ENCODE data around the gene BUB1B. TPM values are rescaled to one million over a fixed set of nuclear protein-coding genes. Genes with fewer than 3 reads are reported as not detected.

The BUB1B gene
- total RNA-seq, 4 donors from 2014 or later: 4.1 to 22.3 (median 7.4) TPM

GRCh38 chr15:40241269-40242212 lies 80.7 kb downstream of the BUB1B start:
- no peak for DNase-seq
- intact Hi-C loops (cut with DNase I): no loop called here
- H3K36me3 ChIP-seq: no peaks in the 10 kb centered on the region
- 20 to 32% methylated on average over 1 to 3 of the region's 14 CpGs for WGBS, 2 donors
- no peaks in the 10 kb centered on the region for H3K9me3 ChIP-seq
- TF ChIP-seq CTCF (IDR thresholded peaks at IDR 0.05): no peak
- H3K27me3 ChIP-seq: peaks cover 0 to 21% (median 0%) of the 10 kb centered on the region in 4 donors
- H3K4me1 ChIP-seq: peaks cover 44 to 85% (median 44%) of the 10 kb centered on the region in 3 donors
- peak overlapping the region; percentile 26 to 63 (median 50) for H3K4me3 ChIP-seq
- peak overlapping the region; percentile 66 to 94 (median 83) for H3K27ac ChIP-seq

GRCh38 chr15:40242213-40242599 lies 81.3 kb downstream of the BUB1B start:
- H3K36me3 ChIP-seq: peaks cover 0 to 1% (median 0%) of the 10 kb centered on the region in 3 donors
- intact Hi-C loops (cut with DNase I): no loop called here
- TF ChIP-seq POLR2A (IDR thresholded peaks at IDR 0.05) (no peak), CTCF (IDR thresholded peaks at IDR 0.05) (no peak)
- peaks cover 49 to 91% (median 50%) of the 10 kb centered on the region in 3 donors for H3K4me1 ChIP-seq
- no peaks in the 10 kb centered on the region for H3K9me3 ChIP-seq
- H3K27me3 ChIP-seq: peaks cover 0 to 21% (median 0%) of the 10 kb centered on the region in 4 donors
- peak overlapping the region in 3 of 4 donors; percentile 82 to 94 (median 84) for H3K27ac ChIP-seq
- 94 to 95% methylated on average over 7 to 8 of the region's 10 CpGs for WGBS, 2 donors
- DNase-seq: no peak
- H3K4me3 ChIP-seq: peak overlapping the region in 1 of 4 donors; percentile 50

DNA sequence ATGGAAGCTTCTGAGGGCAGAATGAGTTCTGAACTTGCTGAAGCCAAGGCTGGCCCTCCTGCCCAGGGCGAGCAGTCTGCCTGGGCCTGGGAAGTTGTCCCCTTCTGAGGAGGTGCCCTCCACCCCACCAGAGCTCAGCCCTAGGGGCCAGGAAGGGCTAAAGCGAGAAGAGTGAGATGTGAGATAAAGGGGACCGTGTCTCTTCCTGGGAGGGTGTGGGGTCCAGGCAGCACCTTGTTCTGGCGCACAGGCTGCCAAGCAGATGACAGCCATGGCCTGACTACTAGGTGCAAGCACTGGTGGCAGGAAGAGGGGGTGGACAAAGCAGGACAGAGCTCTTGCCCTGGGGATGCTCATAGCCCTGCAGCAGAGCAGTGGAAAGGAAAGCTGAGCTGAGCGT lies 81.7 kb downstream of the BUB1B start:
- no peak for TF ChIP-seq CTCF (IDR thresholded peaks at IDR 0.05)
- no peak for TF ChIP-seq POLR2A (IDR thresholded peaks at IDR 0.05)
- H3K9me3 ChIP-seq: no peaks in the 10 kb centered on the region
- no peak for DNase-seq
- peaks cover 0 to 21% (median 0%) of the 10 kb centered on the region in 4 donors for H3K27me3 ChIP-seq
- H3K4me3 ChIP-seq: peak overlapping the region in 1 of 4 donors; percentile 50
- intact Hi-C loops (cut with DNase I): no loop called here
- peaks cover 49 to 95% (median 52%) of the 10 kb centered on the region in 3 donors for H3K4me1 ChIP-seq
- peaks cover 0 to 5% (median 0%) of the 10 kb centered on the region in 3 donors for H3K36me3 ChIP-seq
- WGBS, 2 donors: 81 to 90% methylated on average over 4 to 5 of the region's 5 CpGs
- H3K27ac ChIP-seq: peak overlapping the region in 3 of 4 donors; percentile 82 to 94 (median 84)

DNA sequence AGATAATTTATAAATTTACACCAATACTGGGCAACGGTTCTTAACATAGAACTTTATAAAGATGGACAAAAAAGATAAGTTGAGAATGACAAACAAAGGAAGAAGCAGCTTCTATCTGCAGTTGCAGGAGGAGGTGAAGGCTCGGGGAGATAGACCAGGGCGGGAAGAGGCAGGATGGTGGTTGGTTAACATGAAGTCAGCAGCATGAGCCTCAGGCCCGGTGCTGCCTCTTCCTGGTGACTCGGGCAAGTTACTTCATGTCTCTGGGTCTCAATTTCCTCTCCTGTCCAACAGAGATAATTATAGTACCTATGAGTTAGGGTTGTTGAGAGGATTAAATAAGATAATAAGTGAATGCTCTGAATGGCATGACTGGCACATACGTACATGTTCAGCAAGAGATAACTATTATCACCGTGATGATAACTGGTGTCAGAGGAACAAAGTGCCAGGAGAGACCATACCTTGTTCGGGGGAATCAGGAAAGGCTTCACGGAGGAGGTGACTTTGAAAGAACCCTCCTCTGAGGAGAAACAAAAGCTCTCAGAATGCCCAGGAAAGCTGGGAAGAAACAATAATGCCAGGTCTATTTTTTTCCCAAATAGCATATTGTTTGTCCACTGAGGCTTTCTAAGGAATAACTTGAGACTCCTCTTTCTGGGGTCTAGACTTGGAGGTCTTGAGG lies 82.4 kb downstream of the BUB1B start:
- no peak overlapping the region for H3K4me3 ChIP-seq
- 36 to 50% methylated on average over 9 of the region's 9 CpGs for WGBS, 2 donors
- H3K9me3 ChIP-seq: no peaks in the 10 kb centered on the region
- intact Hi-C loops (cut with DNase I): no loop called here
- DNase-seq: no peak
- peaks cover 49 to 98% (median 52%) of the 10 kb centered on the region in 3 donors for H3K4me1 ChIP-seq
- TF ChIP-seq POLR2A (IDR thresholded peaks at IDR 0.05): no peak
- no peak for TF ChIP-seq CTCF (IDR thresholded peaks at IDR 0.05)
- peaks cover 0 to 12% (median 0%) of the 10 kb centered on the region in 3 donors for H3K36me3 ChIP-seq
- H3K27ac ChIP-seq: peak overlapping the region; percentile 29 to 94 (median 83)
- H3K27me3 ChIP-seq: peaks cover 0 to 21% (median 0%) of the 10 kb centered on the region in 4 donors
